GM18507 (cell line): ENCODE data around the gene METRN.

Experiments used
- DNase-seq: peaks from one replicate; pipeline ENCODE4 v3.0.0; 2011; ENCODE audit warnings: low read depth; ENCODE audit not compliant: insufficient read length; ENCODE audit errors: extremely low spot score
- FAIRE-seq: peaks from 2 replicates; lab custom pipeline; 2011; peaks lifted over from hg19 to GRCh38; lab: Jason Lieb, UNC

The METRN gene

DNA sequence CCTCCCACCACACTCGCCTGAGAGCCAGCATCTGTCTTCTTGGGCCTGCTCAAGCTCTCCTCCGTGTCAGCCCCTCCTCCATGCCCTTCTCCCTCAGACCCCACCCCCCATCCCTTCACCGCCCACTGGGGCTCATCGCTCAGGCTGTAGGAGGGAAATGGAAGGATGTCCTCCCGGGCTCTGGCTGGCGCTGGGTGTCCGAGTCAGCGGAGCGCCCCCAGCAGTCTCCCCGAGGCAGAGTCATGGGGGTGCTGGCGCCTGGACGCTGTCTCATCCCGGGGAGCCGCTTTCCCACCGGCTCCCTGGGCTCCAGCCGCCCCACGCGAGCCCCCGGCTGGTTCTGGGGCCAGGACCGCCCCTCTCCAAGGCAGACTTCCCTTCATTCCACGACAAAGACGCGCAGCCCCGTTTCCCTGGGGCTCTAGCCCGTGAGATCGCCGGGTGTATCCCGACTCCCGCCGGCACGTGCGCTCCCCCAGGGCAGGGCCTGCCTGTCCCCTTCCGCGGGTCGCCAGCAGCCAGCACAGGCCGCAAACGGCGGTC is 5.6 kb downstream of the METRN start:
- no peak for DNase-seq

DNA sequence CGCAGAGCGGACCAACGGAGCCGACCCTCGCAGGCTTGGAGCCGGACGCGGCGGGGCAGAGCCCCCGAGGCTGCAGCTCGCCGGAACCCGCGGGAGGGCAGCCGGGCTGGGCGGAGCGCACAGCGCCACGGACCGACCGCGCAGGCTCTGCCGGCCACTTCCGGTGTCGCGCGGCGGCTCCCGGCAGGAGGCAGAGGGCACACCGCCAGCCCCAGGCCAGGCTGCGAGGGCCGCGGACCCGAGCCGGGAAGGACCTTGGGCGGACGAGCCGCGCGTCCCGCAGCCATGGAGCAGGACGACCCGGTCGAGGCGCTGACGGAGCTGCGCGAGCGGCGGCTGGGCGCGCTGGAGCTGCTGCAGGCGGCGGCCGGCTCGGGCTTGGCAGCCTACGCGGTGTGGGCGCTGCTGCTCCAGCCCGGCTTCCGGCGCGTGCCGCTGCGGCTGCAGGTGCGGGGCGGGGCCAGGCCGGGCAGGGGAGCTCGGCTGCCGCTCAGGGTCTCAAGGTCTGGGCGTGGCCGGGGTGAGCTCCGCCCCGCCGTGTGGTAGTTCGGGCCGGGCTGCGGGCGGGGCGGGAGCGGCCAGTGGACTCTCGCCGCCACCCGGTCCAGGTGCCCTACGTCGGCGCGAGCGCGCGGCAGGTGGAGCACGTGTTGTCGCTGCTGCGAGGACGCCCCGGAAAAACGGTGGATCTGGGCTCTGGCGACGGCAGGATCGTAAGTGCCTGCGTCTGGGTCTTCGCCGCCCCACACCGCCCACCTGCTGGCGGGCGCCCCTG is 6.3 kb downstream of the METRN start, which contains the start of gene ANTKMT:
Gene ANTKMT (plus strand): TSS at position 157 of the 775 bp plus-strand sequence. CDS start 129 bp downstream, at position 286.
- peak; percentile 85 for DNase-seq
- FAIRE-seq, result peak; percentile 86

More for the DNA sequence above, 5.6 kb downstream of the METRN start:
- FAIRE-seq, result peak; percentile 86

GRCh38 chr16:721765-722540 is 7.0 kb downstream of the METRN start:
- FAIRE-seq (no peak), DNase-seq (no peak)

- DNase-seq (no peak), FAIRE-seq (no peak)
Observed at GRCh38 chr16:722835-723633, 8.1 kb downstream of the METRN start.

- DNase-seq (no peak), FAIRE-seq (no peak)
Observed at GRCh38 chr16:723695-724094, 8.8 kb downstream of the METRN start.

- DNase-seq, result no peak
- FAIRE-seq, result no peak
Observed at GRCh38 chr16:724188-725040, 9.5 kb downstream of the METRN start.

DNA sequence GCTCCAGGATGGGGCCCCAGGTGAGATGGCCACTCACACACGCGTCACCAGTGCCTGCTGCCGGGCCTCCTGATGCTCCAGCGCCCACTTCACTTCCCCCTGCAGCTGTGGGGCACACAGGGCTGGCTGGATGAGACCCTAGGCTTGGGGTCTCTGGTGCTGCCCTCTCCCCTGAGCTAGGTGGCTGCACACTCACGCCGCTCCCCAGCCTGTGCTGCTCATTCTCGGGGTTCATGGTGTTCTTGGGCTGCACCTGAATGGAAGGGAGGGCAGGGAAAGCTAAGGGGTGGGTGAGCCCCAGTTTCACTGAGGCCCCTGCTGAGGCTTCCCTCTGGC is 10.1 kb downstream of the METRN start:
- DNase-seq, result no peak
- no peak for FAIRE-seq

DNA sequence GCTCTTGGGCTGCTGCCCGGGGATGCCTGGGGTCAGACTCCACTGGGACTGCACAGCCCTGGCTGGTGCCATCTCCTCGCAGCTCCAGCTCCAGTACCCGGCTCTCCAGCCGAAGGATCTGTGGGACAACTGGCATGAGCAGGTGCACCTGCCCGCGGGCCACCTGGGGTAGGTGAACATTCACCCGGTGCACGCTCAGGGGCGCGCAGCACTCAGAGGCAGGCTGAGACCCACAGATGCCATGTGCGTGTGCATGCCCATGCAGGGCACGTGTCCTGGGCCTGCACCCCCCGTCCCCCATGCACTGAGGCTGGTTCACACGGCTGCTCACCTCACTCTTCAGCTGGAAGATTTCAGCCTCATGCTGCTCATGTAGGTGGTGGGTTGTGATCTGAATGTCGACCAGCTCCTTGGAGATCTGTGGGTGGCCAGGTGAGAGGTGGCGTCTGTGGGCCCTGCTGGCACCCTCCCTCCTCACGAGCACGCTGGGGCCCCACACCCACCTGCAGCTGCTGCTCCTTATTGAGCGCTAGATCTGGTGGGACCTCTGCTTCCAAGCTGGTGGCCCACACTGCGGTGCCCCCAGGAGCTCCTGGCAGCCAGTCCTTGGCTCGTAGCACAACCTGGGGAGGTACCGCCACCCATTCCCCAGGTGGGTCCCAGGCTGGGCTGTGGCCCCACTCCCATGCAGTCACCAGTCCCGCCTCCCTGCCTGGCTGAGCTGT is 10.7 kb downstream of the METRN start:
- no peak for DNase-seq
- FAIRE-seq, result no peak

GRCh38 chr16:726188-726437 is 11.2 kb downstream of the METRN start:
- no peak for DNase-seq
- FAIRE-seq, result no peak

- FAIRE-seq (no peak), DNase-seq (no peak)
Observed at GRCh38 chr16:726438-727290, 11.7 kb downstream of the METRN start, which contains the start of the genes CCDC78 and HAGHL. Gene CCDC78 (minus strand): TSS chr16:726443. CDS start chr16:726367, 76 bp downstream. Gene HAGHL (plus strand): TSS chr16:727106. CDS start chr16:727510, 404 bp downstream.

DNA sequence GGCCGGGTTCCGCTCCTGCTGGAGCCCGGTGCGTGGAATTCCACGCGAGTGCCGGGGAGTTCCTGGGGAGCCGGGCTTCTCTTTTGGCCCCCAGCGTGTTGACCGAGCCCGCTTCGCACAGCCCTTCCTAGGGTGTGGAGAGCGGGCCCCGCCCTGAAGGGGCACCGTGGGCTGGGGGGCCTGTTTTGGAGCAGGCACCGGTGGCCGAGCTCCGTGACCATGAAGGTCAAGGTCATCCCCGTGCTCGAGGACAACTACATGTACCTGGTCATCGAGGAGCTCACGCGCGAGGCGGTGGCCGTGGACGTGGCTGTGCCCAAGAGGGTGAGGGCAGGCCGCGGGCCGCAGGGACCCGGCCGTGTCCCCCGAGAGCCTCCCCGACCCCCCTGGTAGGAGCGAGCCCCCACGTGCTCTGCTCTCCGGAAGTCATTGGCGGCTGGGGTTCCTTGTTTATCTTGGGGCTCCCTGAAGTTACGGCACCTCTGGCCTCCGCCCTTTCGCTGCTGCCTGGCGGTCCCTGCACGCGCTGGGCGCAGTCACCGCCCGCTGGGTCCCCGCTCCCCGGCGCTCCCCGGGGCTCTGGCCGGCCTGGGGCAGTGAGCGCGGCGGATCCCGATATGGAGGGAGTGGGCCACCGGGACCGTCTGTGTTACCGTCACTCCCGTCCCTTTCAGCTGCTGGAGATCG is 12.5 kb downstream of the METRN start:
- FAIRE-seq, result peak; percentile 9
- no peak for DNase-seq

DNA sequence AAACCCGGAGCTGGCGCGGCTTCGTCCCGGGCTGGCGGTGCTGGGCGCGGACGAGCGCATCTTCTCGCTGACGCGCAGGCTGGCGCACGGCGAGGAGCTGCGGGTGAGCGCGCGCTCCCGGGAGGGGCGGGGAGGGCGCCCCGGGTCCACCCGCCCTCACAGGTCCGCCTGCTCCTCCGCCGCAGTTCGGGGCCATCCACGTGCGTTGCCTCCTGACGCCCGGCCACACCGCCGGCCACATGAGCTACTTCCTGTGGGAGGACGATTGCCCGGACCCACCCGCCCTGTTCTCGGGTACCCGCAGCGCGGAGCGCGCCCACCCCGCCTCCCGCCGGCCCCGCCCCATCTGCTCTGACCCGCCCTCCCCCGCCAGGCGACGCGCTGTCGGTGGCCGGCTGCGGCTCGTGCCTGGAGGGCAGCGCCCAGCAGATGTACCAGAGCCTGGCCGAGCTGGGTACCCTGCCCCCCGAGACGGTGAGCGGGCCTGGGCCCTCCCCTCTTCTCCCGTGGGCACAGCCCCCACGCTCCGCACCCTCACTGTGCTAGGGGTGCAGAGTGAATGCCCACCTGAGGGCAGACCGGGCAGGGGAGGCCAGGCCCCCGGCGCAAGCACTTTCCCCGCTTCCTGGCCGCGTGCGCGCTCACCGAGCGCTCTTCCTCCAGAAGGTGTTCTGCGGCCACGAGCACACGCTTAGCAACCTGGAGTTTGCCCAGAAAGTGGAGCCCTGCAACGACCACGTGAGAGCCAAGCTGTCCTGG is 13.4 kb downstream of the METRN start:
- peak; percentile 80 for FAIRE-seq

DNA sequence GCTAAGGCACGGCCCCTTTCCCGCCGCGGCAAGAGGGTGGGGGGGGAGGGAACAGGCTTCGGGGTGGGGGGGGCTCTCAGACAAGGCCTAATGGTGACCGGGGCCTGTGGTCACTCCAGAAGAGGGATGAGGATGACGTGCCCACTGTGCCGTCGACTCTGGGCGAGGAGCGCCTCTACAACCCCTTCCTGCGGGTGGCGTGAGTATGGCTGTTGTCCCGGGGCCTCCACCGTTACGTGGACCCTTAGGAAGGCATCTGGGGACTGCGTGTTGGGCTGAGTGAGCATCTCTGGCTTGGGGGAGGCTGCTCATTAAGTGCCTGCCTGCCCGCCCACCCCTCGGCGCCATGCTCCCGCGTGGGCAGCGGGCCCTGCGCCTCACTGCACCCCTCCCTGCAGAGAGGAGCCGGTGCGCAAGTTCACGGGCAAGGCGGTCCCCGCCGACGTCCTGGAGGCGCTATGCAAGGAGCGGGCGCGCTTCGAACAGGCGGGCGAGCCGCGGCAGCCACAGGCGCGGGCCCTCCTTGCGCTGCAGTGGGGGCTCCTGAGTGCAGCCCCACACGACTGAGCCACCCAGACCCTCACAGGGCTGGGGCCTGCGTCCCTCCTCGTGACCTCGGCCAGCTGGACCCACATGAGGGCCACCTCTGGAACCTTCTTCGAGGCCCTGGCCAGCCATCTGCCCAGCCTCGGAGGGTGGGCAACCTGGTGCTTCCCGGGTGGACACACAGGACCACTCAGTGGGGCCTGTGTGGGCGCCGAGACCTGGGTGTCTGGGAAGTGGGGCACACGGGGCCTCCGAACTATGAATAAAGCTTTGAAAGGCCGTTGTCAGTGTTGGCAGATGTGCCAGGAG is 14.2 kb downstream of the METRN start:
- DNase-seq, result no peak
- no peak for FAIRE-seq

More for the DNA sequence above, 13.4 kb downstream of the METRN start:
- peak; percentile 55 for DNase-seq

GRCh38 chr16:729768-730665 is 15.1 kb downstream of the METRN start:
- FAIRE-seq (no peak), DNase-seq (no peak)
